SIG-M5 (cell line): Measurements from ENCODE around the gene CORO7.

Experiments
- DNase-seq: peaks from one replicate; lab custom pipeline; 2025; lab: John Stamatoyannopoulos, UW

The CORO7 gene

DNA sequence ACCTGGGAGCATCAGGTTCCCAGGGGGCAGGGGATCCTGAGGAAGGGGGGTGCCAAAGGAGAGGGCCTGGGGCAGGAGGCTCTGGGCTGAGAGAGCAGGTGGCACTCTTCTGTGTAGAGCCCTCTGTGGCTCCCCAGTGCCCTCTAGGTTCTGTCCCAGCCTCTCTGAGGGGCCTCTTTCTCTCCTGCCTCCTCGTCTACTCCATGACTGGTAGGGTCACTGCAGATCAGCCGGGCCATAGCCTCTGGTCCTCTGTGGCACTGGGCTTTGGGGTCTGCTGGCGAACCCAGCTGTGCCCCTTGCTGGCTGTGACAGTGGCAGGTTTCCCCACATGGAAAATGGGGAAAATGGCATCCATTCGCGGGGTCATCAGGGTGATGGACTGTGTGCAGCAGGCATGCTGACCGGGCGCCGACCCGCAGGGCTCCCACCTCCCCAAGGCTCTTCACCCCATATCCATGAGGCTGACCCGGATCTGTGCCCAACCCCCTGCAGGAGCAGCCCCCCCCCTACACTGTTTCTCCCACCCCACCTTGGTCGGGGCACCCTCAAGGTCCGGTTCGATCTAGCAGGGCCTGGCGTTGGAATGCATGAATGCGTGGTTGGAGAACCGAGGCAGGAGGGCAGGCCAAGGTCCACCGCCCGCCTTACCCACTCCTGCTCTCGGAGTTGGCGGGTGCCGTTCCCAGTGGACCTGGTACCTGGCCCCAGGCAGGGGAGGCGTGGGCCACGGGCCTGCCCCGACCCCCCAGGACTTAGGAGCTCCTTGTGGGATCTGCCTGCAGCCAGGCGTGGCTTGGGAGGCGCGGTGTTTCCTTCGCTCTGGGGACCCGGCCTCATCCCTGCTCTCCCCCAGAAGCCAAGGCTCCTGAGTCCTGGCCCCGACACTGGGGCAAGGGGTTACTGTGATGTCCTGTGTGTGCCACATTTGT lies 94.0 kb downstream of the CORO7 start:
- no peak for DNase-seq

DNA sequence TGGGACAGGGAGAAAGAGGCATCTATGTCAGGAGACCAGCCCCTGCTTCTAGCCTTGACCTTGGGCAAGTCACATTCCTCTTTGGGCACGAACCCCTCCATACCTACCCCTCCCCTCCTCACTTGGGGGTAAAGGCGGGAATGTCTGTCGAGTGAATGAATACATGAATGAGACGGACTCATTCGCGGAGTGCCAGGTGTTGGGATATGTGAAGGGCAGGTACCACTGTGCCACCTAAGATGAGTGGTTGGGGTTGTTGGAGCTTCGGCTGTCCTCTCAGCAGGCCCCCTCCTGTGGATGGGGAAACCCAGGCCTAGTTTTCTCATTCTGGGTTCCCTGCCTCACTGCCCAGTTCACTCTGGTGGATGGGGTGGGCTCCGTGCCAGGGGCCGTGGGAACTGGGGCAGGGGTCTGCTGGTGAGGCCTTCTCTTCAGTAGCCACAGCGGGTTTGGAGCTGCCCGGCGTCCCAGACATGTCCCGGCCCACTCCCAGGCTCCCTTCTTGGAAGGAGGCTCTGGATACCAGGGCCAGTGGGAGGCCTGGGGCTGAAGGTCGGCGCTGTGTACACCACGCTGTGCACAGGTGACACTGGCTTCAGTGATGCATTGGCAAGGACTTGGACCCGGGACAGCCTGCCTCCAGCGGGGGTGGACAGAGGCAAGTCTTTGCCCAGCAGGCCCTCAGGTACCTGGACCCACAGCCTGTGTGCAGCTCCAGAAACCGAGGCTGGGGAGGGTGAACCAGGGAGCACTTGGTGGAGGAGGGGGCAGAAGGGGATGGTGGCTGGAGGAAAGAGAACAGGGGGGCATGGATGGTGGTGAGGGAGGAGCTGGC lies 94.9 kb downstream of the CORO7 start:
- no peak for DNase-seq

DNA sequence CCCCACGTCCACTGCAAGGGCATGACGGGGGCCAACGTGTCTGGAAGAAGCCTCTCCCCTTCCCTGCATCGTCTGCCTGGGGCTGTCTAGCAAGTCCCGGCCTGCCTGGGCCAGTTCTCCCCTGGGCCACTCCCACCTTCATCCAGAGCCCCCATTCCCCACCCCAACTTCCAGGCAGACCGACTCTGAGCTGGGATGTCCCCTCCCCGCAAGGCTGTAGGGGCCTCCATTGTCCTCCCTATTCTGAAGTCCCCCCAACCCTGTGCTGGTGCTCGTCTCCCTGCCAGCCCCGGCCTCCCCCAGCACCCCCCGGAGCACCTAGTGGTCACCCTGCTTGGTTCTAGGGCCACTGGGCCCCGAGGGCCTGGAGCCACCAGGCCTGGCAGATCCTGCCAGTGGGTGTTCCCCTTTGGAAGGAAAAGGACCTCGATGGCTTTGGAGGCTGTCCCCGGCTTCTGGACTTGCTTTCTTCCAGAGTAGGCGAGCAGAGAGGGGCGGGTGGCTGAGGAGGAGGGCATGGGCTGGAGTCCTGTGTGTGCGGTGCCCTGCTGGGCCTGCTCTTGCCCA lies 95.7 kb downstream of the CORO7 start:
- DNase-seq: no peak

DNA sequence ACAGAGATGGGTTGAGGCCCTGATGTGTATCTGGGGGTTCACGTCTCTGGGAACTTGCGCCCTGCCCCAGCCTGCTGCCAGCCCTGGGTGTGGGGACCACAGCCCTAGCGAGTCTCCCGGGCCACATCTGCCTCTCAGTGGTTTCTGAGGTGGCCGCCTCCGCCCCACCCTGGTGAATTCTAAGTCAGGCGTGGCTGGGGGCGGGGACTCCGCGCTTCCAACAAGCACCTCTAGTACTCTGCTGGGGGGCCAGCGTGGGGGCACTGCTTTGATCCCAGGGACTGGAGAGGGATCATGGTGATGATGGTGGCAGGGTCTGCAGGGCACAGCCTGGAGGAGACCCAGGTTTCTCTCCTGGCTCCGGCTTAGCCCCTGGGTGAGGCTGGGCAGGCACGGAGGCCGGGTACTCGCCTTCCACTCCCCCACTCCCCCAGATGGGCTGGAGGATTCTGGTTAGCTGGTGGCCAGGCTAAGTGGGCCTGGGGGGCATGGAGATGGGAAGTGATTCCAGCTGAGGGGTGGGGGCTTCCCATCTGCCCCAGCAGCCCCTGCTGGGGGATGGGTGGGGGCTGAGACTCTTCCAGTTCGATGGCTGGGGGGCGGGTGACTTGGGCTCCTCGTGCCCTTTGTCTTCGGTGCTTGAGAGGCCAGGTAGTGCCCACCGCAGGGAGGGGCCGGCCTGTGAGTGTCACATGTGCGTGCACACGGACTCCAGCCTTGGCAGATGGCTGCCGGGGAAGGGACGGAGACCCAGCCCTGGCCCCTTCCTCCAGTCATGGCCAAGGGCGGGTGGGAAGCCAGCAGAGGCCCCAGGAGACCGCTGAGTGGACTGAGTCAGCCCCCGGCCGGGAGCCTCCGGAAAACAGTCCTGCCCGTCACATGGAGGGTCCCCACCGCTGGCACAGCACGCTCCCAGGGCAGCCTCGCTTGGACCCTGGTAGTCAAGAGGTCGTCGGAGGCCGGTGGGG lies 96.7 kb downstream of the CORO7 start:
- DNase-seq: no peak

DNA sequence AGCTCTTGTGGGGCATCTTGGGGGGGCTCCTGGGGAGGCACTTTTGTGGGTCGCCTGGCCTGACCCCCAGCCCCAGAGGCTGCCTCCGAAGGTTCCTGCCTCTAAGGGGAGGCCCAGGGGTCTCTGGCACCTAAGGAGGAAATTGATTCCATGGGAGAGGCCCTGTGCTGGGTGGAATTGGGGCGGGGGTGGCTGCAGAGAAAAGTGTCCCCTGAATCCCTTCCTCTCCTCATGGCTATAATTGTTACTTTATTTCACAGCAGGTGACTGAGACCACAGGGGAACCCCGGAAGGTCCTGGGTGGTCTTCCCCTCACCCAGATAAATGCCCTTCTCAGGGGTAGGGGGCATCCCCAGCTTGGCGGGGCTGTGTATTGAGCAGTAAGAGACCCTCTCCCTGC lies 97.4 kb downstream of the CORO7 start:
- no peak for DNase-seq

DNA sequence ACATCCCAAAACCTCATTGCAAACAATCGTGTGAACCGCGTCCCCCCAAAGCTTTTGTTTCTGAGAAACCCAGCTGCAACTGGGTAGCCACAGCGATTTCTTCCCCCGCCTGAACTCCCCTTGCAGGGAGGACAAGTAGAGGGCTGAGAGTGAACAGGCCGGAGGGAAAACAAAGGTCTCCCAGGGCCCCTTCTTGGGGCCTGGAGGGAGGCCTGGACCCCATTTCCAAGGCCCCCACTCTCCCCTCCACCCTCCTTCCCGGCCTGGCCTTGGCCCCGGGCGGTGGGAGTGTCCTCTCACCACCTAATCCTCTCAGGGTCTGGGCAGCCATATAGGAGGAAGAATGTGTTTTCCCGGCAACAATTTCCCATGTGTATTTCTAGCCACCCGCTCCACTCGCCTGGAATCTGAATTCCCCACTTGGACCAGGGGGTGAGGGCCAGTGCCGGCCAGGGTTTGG lies 97.9 kb downstream of the CORO7 start:
- no peak for DNase-seq

DNA sequence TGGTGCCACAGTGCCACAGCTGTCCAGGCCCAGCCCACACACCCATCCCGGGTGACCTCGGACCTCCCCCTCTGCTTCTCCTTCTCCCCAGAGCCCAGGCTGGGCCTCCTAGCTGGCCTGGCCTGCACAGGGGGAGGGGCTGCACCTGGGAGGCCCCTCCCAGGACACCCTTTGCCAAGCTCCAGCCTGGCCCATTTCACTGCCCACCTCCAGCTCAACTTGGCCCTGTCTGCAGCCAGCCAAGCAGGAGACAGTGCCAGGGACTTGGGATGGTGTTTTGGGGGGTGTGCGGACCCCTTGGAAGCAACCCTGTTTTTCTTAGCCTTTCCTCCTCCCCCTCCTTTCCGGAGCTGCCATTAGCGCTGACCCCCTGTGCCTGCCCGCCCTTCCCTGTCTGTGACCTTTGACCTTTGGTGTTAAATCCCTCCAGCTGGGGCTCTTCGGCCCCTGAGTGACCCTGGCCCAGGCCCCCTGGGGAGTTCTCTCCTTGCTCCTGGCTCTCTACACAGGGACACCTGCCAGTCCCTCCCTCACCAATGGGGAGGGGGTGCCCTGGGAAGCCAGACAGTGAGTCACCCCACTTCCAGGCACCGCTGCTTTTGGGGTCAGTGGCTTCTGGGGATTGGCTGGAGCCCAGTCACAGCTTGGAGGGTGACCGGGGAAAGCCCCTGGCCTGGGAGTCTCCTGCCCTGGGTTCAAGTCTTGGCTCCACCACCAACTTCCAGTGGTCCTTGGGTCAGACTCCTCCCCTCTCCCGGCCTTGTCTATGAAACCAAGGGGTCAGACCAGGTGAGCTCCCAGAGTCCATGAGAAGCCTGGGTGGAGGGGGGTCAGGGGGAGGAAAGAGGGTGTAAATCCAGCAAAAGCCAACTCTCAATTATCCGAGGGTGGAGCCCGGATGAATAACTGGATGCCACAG lies 98.6 kb downstream of the CORO7 start:
- no peak for DNase-seq

DNA sequence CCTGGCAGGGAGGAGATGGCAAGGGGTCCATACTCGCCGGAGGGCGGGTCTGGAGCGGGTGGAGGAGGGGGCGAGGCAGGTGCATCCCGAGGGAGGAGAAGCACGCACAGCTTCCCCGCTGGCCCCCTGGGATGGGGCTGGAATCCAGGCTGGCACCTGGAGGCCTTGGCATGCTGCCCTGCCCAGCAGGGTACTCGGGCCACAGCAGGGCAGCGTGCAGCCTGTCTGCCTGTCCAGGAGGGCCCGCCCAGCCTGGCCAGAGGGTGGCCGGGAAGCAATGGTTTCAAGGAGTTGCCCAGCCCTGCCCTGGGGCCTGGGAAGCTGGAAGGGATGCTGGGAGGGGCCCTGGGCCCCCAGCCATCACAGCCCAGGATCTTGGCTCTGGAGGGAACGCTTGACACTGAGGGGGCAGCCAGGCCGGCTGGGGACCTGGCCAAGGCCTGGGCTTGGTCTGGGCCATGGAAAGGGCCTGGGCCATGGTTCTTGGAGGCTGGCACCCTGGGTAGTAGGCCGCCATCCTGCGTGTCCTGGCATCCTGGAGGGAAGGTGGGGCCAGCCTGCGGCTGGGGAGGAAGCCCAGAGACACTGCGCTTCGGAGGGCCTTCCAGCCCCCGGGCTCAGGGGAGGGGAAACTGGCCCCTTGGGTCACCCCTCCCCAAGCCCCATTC lies 99.4 kb downstream of the CORO7 start:
- no peak for DNase-seq

DNA sequence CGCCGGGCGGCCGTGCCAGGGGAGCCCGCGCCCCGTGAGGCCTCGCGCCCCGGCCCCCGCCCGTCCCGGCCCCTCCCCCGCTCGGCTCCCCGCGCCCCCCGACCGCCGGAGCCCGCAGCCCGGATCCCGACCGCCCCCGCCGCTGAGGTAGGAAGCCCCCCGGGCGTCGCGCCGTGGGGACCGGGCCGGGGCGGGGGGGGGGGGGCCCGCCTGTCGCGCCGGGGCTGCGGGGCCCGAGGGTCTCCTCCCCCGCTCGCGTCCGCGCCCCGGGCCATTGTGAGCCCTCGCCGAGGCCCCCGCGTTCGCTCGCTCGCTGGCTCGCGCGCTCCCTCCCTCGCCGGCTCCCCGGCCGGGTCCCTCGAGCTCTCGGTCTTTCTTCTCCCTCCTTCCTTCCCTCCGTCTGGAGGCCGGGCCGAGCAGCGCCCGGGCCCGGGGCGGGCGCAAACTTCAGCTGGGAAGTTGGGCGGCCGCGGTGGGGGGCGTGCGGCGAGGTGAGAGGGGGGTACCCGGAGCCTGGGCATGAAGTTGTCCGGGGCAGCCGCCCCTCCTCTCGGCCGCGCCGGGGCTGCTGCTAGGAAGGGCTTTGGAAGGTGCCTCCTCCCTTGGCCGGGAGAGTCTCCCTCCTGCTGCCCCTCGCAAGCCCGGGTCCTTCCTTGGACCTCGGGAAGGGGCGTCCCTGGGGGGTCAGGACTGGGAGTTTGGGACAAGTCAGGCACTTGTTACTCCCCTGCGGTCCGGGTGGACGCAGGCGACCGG lies 100.1 kb downstream of the CORO7 start:
- no peak for DNase-seq

DNA sequence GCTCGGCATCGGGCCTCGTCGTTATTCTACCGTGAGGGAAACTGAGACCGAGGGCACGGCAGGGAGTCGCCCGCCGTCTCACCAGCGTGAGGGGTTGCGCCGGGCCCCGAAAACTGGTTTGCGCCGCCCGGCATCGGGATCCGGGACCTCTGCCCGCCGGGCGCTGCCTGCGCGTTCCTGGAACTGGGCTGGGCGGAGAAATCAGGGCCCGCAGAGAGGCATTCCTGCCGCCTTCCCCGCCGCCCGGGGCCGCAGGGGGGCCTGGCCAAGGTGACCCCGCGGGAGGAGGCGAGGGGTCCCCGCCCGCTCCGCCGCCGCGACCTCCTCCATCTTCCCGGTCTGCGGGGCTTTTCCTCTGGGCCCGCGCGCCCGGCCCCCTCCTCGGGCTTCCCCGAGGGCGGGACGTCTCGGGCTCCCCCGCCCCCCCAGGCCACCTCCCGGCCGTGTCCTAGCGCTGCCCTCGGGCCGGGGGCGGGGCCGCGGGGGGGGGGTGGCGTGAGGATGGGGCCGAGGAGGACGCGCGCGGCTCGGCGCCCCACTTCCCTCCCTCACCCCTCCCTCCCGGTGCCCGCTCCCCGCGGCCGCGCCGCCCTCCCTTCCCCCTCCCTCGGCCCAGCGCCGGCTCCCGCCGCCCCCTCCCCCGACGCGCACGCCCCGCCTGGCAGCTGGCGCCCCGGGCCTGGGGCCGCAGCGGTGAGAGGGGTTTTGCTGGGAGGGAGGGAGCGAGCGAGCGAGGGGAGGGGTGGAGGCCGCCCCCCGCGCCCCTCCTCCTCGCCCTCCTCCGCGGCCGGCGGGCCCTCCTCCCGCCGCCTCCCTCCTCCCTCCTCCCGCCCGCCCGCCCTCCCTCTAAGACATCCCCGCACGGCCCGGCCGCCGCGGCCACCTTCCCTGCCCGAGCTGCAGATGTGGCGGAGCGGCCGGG lies 100.9 kb downstream of the CORO7 start, which contains the start of gene GLIS2:
TSS of gene GLIS2 (plus strand) at position 882 of the 922 bp plus-strand sequence. CDS start 16,214 bp downstream, outside the sequence.
- no peak for DNase-seq

DNA sequence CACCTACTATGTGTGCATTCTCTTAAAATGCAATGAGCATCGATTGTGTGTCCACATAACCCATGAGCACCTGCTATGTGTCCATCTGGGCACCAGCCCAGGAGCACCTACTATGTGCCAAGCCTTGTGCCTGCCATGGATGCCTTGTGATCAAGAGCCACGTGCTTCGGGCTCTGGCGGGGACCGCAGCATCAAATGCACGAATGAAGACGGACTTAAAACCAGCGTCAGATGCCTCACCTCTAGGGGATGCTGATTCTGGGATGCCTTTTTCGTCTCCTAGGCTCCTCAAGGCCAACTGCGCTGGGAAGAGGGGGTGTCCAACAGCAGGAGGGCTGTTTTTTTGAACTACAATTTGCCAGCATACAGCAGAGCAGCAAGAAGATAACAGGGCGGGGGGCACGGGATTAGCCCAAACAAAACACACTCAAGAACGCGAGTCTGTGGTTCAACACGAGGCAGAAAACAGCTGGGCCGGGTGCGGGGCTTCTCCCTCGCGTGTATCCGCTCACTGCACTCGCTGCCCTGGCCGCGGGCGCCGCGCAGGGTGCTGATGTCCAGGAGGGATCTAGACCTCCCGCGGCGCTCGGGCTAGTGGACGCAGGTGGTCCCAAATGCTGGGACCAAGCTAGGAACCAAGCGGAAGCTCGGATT lies 101.7 kb downstream of the CORO7 start:
- DNase-seq: no peak

DNA sequence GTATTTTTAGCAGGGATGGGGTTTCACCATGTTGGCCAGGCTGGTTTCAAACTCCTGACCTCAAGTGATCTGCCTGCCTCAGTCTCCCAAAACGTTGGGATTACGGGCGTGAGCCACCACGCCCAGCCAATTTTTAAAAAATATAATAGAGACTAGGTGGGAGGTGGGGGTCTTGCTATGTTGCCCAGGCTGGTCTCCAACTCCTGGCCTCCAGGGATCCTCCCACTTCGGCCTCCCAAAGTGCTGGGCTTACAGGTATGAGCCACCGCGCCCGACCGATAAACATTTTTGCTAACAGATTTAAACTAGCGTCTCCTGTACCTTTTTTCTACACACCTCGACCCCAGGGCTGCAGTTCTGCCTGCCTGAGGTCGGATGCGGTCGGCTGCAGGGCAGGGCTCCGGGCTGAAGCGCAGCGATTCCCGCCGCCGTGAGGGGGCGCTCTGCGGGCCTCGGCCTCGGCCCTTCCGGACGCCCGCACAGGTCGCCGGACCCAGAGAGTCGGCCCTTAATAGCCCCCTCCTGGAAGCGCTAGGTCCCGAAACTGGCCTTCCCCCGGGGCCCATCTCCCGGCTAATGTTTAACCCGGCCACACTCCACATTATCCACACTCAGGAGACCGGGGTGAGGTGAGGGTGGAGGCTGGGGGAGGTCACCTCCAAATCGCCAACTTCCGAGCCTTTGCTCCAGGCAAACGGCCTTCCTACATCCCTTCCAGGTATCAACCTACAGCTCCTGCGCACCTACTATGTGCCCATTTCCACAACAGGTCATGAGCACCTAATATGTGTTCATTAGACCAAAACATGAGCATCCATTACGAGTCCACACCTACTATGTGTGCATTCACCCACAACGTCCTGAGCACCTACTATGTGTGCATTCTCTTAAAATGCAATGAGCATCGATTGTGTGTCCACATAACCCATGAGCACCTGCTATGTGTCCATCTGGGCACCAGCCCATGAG lies 102.5 kb downstream of the CORO7 start:
- DNase-seq: no peak

DNA sequence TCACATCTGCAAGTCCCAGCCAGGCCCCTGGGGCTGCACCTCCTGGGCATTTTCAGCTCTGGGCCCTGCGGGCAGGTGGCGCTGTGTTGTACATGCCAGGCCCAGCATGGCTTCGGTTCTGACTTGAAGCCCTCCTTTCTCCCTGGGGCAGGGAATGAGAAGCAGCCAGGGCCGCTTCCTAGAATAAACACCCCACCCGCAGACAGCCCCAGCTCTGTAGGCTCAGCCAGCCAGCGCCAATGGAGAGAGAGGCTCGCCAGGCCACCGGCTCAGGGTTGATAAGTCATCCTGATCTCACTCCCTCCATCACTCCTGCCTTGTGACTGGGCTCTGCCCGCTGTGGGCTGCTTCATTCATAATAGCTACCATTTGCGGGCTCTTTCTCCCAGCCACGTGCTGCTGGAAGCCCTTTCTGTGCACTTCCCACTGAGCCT lies 106.5 kb downstream of the CORO7 start:
- no peak for DNase-seq

DNA sequence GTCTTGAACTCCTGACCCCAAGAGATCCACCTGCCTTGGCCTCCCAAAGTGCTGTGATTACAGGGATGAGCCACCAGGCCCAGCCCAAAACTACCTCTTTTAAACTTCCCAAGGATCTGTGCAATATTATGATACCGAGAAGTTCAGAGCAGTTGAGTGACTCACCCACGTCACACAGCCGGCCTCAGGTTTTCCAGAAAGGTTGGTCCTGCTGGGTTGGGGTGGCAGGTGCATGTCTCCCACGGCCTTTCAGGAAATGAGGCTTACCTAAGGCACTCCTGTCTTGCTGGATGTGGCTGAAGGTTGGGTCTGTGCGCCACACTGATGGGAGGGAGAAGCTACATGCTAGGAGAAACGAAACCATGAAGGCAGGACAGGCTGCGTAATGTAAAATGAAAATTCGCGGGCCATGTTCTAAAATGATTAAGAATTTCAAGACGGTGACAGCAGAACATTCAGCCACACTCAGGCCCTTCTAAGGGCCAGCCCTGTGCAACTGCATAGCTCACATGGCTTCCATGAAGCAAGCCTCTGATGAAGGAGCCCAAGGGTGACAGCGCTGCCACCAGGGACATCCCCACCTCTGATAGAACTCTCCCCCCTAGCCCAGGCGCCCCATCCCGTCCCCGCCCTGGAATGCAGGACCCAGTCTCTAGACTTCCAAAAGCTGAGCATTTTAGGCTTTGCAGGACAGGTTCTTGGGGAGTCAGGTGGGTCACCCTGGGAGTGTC lies 107.1 kb downstream of the CORO7 start:
- no peak for DNase-seq
